Measurements from ENCODE around the gene MSANTD7.
"Not testable (repeated sequence)": the region's sequence is repeated elsewhere in the genome, so short reads cannot be mapped to it uniquely, and the experiment has no call there.

Gene MSANTD7

DNA sequence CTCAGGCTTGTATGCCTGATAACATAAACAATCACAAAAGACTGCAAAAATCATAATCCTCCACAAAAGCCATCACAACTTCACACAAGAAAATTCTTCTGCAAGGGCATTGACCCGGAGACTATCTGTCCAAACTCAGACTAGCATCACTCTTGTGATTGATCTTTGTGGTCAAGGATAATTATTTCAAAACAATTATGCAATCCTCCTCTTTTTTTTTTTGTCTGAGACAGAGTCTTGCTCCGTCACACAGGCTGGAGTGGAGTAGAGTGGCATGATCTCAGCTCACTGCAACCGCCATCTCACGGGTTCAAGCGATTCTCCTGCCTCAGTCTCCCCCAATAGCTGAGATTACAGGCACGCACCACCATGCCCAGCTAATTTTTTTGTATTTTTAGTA, 22.4 kb upstream of the MSANTD7 start (continued):
- TF ChIP-seq, protein P1, sequence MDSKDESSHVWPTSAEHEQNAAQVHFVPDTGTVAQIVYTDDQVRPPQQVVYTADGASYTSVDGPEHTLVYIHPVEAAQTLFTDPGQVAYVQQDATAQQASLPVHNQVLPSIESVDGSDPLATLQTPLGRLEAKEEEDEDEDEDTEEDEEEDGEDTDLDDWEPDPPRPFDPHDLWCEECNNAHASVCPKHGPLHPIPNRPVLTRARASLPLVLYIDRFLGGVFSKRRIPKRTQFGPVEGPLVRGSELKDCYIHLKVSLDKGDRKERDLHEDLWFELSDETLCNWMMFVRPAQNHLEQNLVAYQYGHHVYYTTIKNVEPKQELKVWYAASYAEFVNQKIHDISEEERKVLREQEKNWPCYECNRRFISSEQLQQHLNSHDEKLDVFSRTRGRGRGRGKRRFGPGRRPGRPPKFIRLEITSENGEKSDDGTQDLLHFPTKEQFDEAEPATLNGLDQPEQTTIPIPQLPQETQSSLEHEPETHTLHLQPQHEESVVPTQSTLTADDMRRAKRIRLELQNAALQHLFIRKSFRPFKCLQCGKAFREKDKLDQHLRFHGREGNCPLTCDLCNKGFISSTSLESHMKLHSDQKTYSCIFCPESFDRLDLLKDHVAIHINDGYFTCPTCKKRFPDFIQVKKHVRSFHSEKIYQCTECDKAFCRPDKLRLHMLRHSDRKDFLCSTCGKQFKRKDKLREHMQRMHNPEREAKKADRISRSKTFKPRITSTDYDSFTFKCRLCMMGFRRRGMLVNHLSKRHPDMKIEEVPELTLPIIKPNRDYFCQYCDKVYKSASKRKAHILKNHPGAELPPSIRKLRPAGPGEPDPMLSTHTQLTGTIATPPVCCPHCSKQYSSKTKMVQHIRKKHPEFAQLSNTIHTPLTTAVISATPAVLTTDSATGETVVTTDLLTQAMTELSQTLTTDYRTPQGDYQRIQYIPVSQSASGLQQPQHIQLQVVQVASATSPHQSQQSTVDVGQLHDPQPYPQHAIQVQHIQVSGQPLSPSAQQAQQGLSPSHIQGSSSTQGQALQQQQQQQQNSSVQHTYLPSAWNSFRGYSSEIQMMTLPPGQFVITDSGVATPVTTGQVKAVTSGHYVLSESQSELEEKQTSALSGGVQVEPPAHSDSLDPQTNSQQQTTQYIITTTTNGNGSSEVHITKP (tag by site-specific recombination; IDR thresholded peaks at IDR 0.05) = no peak
- TF ChIP-seq, protein P2, sequence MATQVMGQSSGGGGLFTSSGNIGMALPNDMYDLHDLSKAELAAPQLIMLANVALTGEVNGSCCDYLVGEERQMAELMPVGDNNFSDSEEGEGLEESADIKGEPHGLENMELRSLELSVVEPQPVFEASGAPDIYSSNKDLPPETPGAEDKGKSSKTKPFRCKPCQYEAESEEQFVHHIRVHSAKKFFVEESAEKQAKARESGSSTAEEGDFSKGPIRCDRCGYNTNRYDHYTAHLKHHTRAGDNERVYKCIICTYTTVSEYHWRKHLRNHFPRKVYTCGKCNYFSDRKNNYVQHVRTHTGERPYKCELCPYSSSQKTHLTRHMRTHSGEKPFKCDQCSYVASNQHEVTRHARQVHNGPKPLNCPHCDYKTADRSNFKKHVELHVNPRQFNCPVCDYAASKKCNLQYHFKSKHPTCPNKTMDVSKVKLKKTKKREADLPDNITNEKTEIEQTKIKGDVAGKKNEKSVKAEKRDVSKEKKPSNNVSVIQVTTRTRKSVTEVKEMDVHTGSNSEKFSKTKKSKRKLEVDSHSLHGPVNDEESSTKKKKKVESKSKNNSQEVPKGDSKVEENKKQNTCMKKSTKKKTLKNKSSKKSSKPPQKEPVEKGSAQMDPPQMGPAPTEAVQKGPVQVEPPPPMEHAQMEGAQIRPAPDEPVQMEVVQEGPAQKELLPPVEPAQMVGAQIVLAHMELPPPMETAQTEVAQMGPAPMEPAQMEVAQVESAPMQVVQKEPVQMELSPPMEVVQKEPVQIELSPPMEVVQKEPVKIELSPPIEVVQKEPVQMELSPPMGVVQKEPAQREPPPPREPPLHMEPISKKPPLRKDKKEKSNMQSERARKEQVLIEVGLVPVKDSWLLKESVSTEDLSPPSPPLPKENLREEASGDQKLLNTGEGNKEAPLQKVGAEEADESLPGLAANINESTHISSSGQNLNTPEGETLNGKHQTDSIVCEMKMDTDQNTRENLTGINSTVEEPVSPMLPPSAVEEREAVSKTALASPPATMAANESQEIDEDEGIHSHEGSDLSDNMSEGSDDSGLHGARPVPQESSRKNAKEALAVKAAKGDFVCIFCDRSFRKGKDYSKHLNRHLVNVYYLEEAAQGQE (tag by site-specific recombination; IDR thresholded peaks at IDR 0.05) = no peak
- no peak for TF ChIP-seq ZNF76 (tag by site-specific recombination; IDR thresholded peaks at IDR 0.05; ENCODE audit: borderline replicate concordance, low read depth)
- TF ChIP-seq, protein P3, sequence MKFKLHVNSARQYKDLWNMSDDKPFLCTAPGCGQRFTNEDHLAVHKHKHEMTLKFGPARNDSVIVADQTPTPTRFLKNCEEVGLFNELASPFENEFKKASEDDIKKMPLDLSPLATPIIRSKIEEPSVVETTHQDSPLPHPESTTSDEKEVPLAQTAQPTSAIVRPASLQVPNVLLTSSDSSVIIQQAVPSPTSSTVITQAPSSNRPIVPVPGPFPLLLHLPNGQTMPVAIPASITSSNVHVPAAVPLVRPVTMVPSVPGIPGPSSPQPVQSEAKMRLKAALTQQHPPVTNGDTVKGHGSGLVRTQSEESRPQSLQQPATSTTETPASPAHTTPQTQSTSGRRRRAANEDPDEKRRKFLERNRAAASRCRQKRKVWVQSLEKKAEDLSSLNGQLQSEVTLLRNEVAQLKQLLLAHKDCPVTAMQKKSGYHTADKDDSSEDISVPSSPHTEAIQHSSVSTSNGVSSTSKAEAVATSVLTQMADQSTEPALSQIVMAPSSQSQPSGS (tag by site-specific recombination; IDR thresholded peaks at IDR 0.05; ENCODE audit: low read depth) = no peak

DNA sequence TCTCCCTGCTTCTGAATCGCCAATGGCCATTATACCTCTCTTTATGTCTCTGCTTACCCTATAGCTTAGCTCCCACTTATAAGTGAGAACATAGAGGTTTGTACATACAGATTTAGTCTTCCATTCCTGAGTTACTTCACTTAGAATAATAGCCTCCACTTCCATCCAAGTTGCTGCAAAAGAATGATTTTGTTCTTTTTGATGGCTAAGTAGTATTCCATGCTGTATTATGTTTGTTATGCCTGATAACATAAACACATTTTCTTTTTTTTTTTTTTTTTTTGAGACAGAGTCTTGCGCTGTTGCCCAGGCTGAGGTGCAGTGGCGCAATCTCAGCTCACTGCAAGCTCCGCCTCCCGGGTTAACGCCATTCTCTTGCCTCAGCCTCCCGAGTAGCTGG, 21.4 kb upstream of the MSANTD7 start:
- H3K4me1 ChIP-seq (ENCODE audit: control insufficient read depth, insufficient read depth, low read length); H3K4me3 ChIP-seq (ENCODE audit: low read depth, low read length); CTCF ChIA-PET; H3K9me3 ChIP-seq (ENCODE audit: control insufficient read depth, insufficient read depth, low read depth, low read length); POLR2A ChIA-PET; H3K36me3 ChIP-seq (ENCODE audit: control insufficient read depth in 2 of 2, insufficient read depth in 1 of 2, low read length in 2 of 2); H3K27ac ChIP-seq (ENCODE audit: extremely low read depth, low read depth, low read length): not testable (repeated sequence)
- TF ChIP-seq, protein P4, sequence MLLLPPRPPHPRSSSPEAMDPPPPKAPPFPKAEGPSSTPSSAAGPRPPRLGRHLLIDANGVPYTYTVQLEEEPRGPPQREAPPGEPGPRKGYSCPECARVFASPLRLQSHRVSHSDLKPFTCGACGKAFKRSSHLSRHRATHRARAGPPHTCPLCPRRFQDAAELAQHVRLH (tag by site-specific recombination; IDR thresholded peaks at IDR 0.05) = peak; percentile 74
- TF ChIP-seq ZNF146 (tag by site-specific recombination; IDR thresholded peaks at IDR 0.05) = peak; percentile 94

DNA sequence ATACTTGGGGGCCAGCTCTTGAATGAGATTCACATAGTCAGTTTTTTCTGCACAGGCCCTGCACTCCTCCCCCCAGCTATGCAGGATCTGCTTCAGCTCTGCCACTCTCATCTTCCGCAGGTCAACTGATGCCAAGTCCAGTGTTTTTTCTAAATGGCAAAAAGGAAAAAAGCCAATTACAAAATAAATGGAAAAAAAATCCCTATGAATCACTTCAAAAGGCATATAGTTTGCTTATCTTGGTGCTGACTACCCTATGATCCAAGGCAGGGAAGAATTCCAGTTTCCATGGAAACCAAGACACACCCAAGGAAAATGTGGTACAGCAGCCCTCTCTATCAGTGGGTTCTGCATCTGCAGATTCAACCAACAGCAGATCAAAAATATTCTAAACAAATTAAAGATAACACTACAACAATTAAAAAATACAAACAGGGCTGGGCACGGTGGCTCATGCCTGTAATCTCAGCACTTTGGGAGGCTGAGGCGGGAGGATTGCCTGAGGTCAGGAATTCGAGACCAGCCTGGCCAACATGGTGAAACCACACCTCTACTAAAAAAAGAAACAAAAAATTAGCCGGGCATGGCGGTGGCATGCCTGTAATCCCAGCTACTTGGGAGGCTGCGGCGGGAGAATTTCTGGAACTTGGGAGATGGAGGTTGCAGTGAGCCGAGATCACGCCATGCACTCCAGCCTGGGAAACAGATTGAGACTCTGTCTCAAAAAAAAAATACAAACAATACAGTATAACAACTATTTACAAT, 17.9 kb upstream of the MSANTD7 start:
- no peaks in the 10 kb centered on the region for H3K36me3 ChIP-seq (ENCODE audit: control insufficient read depth in 2 of 2, insufficient read depth in 1 of 2, low read length in 2 of 2)
- no peaks in the 10 kb centered on the region for H3K4me1 ChIP-seq (ENCODE audit: control insufficient read depth, insufficient read depth, low read length)
- no peaks in the 10 kb centered on the region for H3K9me3 ChIP-seq (ENCODE audit: control insufficient read depth, insufficient read depth, low read depth, low read length)
- POLR2A ChIA-PET = no interaction called here
- H3K27ac ChIP-seq (ENCODE audit: extremely low read depth, low read depth, low read length) = no peak overlapping the region
- CTCF ChIA-PET = interaction anchor here (0.7 kb wide), 3 partner anchors 16 to 118 kb away, joined by 3 to 6 read pairs (median 4); no protein-coding TSS in a partner anchor
- TF ChIP-seq ZNF658 (tag by site-specific recombination; IDR thresholded peaks at IDR 0.05) (no peak), KLF1 (tag by site-specific recombination; IDR thresholded peaks at IDR 0.05) (0 out of 2 replicates have a peak, but pooled peaks have one; percentile 13)
- no peak overlapping the region for H3K4me3 ChIP-seq (ENCODE audit: low read depth, low read length)

DNA sequence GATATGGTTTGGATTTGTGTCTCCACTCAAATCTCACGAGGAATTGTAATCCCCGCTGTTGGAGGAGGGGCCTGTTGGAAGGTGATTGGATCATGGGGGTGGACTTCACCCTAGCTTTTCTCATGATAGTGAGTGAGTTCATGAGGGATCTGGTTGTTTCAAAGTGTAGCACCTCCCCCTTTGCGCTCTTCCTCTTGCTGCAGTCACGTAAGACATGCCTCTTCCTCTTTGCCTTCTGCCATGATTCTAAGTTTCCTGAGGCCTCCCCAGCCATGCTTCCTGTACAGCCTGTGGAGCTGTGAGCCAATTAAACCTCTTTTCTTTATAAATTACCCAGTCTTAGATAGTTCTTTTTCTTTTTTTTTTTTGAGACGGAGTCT, 17.3 kb upstream of the MSANTD7 start:
- Histone ChIP-seq H3K36me3 (ENCODE audit: control insufficient read depth in 2 of 2, insufficient read depth in 1 of 2, low read length in 2 of 2) (no peaks in the 10 kb centered on the region), H3K9me3 (ENCODE audit: control insufficient read depth, insufficient read depth, low read depth, low read length) (no peaks in the 10 kb centered on the region), H3K4me3 (ENCODE audit: low read depth, low read length) (no peak overlapping the region), H3K4me1 (ENCODE audit: control insufficient read depth, insufficient read depth, low read length) (no peaks in the 10 kb centered on the region), H3K27ac (ENCODE audit: extremely low read depth, low read depth, low read length) (no peak overlapping the region)
- CTCF ChIA-PET = interaction anchor here (0.7 kb wide), 2 partner anchors 16 to 71 kb away, joined by 3 to 6 read pairs; no protein-coding TSS in a partner anchor
- POLR2A ChIA-PET = interaction anchor here (0.7 kb wide), 1 partner anchor 16 kb away, joined by 4 read pairs; no protein-coding TSS in a partner anchor
- TF ChIP-seq ZNF223 (tag by site-specific recombination; IDR thresholded peaks at IDR 0.05) = no peak
- TF ChIP-seq ZNF311 (tag by site-specific recombination; IDR thresholded peaks at IDR 0.05; ENCODE audit: borderline replicate concordance) = no peak
- no peak for TF ChIP-seq ZNF214 (tag by site-specific recombination; IDR thresholded peaks at IDR 0.05; ENCODE audit: borderline replicate concordance)
- TF ChIP-seq, protein P5, sequence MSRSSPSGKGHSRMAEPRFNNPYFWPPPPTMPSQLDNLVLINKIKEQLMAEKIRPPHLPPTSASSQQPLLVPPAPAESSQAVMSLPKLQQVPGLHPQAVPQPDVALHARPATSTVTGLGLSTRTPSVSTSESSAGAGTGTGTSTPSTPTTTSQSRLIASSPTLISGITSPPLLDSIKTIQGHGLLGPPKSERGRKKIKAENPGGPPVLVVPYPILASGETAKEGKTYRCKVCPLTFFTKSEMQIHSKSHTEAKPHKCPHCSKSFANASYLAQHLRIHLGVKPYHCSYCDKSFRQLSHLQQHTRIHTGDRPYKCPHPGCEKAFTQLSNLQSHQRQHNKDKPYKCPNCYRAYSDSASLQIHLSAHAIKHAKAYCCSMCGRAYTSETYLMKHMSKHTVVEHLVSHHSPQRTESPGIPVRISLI (tag by site-specific recombination; IDR thresholded peaks at IDR 0.05) = no peak
- TF ChIP-seq, protein P6, sequence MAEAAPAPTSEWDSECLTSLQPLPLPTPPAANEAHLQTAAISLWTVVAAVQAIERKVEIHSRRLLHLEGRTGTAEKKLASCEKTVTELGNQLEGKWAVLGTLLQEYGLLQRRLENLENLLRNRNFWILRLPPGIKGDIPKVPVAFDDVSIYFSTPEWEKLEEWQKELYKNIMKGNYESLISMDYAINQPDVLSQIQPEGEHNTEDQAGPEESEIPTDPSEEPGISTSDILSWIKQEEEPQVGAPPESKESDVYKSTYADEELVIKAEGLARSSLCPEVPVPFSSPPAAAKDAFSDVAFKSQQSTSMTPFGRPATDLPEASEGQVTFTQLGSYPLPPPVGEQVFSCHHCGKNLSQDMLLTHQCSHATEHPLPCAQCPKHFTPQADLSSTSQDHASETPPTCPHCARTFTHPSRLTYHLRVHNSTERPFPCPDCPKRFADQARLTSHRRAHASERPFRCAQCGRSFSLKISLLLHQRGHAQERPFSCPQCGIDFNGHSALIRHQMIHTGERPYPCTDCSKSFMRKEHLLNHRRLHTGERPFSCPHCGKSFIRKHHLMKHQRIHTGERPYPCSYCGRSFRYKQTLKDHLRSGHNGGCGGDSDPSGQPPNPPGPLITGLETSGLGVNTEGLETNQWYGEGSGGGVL (tag by site-specific recombination; IDR thresholded peaks at IDR 0.05) = no peak
- no peak for TF ChIP-seq REPIN1 (tag by site-specific recombination; IDR thresholded peaks at IDR 0.05; ENCODE audit: low read depth)
- TF ChIP-seq ZNF571 (tag by site-specific recombination; IDR thresholded peaks at IDR 0.05) = no peak
- TF ChIP-seq ZNF404 (tag by site-specific recombination; IDR thresholded peaks at IDR 0.05) = no peak

Measured in HEK293 (cell line).